MM.1S (cell line): ENCODE measurements around the gene INS.

Source experiments
- DNase-seq: peaks from one replicate; pipeline ENCODE4 v3.0.0-alpha.2; 2015
- H2AFZ ChIP-seq: fragments of 300-600 bp; sonication (generic); 2 replicates; pipeline ENCODE4 v1.6.0; 2016; ENCODE audit warnings: antibody characterized with exemption, low read length
- H3F3A ChIP-seq: fragments of 300-600 bp; sonication (generic); 2 replicates; pipeline ENCODE4 v1.6.1; 2016; ENCODE audit warnings: mild to moderate bottlenecking, antibody characterized with exemption, low read length, moderate library complexity, mixed read lengths; ENCODE audit not compliant: insufficient read depth
- H3K27ac ChIP-seq: fragments of 300-600 bp; sonication (generic); 2 replicates; pipeline ENCODE4 v1.5.1; 2016; ENCODE audit warnings: mild to moderate bottlenecking, low read length
- H3K27me3 ChIP-seq: fragments of 300-600 bp; sonication (generic); replicated peaks from 2 replicates; pipeline ENCODE4 v1.6.0; 2016; ENCODE audit warnings: low read length; ENCODE audit not compliant: insufficient read depth
- H3K36me3 ChIP-seq: fragments of 300-600 bp; sonication (generic); replicated peaks from 2 replicates; pipeline ENCODE4 v1.6.1; 2016; ENCODE audit warnings: mild to moderate bottlenecking, low read length, mixed read lengths; ENCODE audit not compliant: insufficient read depth
- H3K4me1 ChIP-seq: fragments of 300-600 bp; sonication (generic); 2 replicates; pipeline ENCODE4 v1.6.1; 2016; ENCODE audit warnings: low read length, mixed read lengths
- H3K4me2 ChIP-seq: fragments of 300-600 bp; sonication (generic); 2 replicates; pipeline ENCODE4 v1.6.0; 2016; ENCODE audit warnings: low read depth, low read length
- H3K4me3 ChIP-seq: fragments of 300-600 bp; sonication (generic); 2 replicates; pipeline ENCODE4 v1.5.1; 2016; ENCODE audit warnings: low read length, mixed read lengths
- H3K79me2 ChIP-seq: fragments of 300-600 bp; sonication (generic); 2 replicates; pipeline ENCODE4 v1.6.1; 2016; ENCODE audit warnings: mixed run types, low read length, mixed read lengths
- H3K9ac ChIP-seq: fragments of 300-600 bp; sonication (generic); 2 replicates; pipeline ENCODE4 v1.6.1; 2016; ENCODE audit warnings: low read length, mixed read lengths
- H3K9me2 ChIP-seq: fragments of 300-600 bp; sonication (generic); replicated peaks from 2 replicates; pipeline ENCODE4 v1.6.1; 2016; ENCODE audit warnings: mild to moderate bottlenecking, low read length, mixed read lengths; ENCODE audit not compliant: insufficient read depth
- H3K9me3 ChIP-seq: fragments of 300-600 bp; sonication (generic); replicated peaks from 2 replicates; pipeline ENCODE4 v1.6.1; 2016; ENCODE audit warnings: mild to moderate bottlenecking, low read length, mixed read lengths; ENCODE audit not compliant: insufficient read depth
- H4K20me1 ChIP-seq: fragments of 300-600 bp; sonication (generic); 2 replicates; pipeline ENCODE4 v1.6.1; 2016; ENCODE audit warnings: mild to moderate bottlenecking, low read length, moderate library complexity, mixed read lengths; ENCODE audit not compliant: insufficient read depth
- CTCF ChIP-seq: fragments of 300-600 bp; sonication (generic); IDR thresholded peaks from 2 replicates; pipeline ENCODE4 v1.5.1; 2016; ENCODE audit warnings: antibody characterized with exemption, low read length, mixed read lengths
- EZH2 ChIP-seq: fragments of 300-600 bp; sonication (generic); optimal IDR thresholded peaks from 2 replicates; pipeline ENCODE3; 2017; ENCODE audit warnings: low read depth, mild to moderate bottlenecking, antibody characterized with exemption, low read length, mixed read lengths
- EZH2phosphoT487 ChIP-seq: fragments of 300-600 bp; sonication (generic); IDR thresholded peaks from 2 replicates; pipeline ENCODE4 v1.6.1; 2018; ENCODE audit warnings: antibody characterized with exemption, low read length

Gene INS

GRCh38 chr11:2165571-2165970 lies 4.6 kb upstream of the INS start:
- Histone ChIP-seq H4K20me1 (no peaks in the 10 kb centered on the region), H3K27ac (no peak overlapping the region), H3K4me3 (no peak overlapping the region), H3K27me3 (peaks cover 75% of the 10 kb centered on the region), H3F3A (no peaks in the 10 kb centered on the region), H3K4me1 (no peaks in the 10 kb centered on the region), H3K9me2 (no peaks in the 10 kb centered on the region), H2AFZ (no peak overlapping the region), H3K9ac (no peak overlapping the region), H3K36me3 (no peaks in the 10 kb centered on the region), H3K4me2 (no peak overlapping the region), H3K79me2 (no peaks in the 10 kb centered on the region), H3K9me3 (no peaks in the 10 kb centered on the region)
- TF ChIP-seq EZH2 (no peak), EZH2phosphoT487 (no peak), CTCF (no peak)
- DNase-seq: no peak

GRCh38 chr11:2164861-2165555 lies 4.0 kb upstream of the INS start:
- Histone ChIP-seq H3K9ac (no peak overlapping the region), H3K27ac (no peak overlapping the region), H3K9me3 (no peaks in the 10 kb centered on the region), H3F3A (no peaks in the 10 kb centered on the region), H3K79me2 (no peaks in the 10 kb centered on the region), H3K4me1 (no peaks in the 10 kb centered on the region), H3K36me3 (no peaks in the 10 kb centered on the region), H3K9me2 (no peaks in the 10 kb centered on the region), H4K20me1 (no peaks in the 10 kb centered on the region), H3K4me2 (no peak overlapping the region), H2AFZ (no peak overlapping the region), H3K27me3 (peaks cover 76% of the 10 kb centered on the region), H3K4me3 (no peak overlapping the region)
- no peak for TF ChIP-seq EZH2
- no peak for TF ChIP-seq EZH2phosphoT487
- TF ChIP-seq CTCF: no peak
- DNase-seq: no peak

GRCh38 chr11:2164081-2164480 lies 3.1 kb upstream of the INS start:
- Histone ChIP-seq H3K79me2 (no peaks in the 10 kb centered on the region), H3K9me3 (no peaks in the 10 kb centered on the region), H3K9me2 (no peaks in the 10 kb centered on the region), H3K4me3 (no peak overlapping the region), H3K36me3 (no peaks in the 10 kb centered on the region), H3K4me2 (no peak overlapping the region), H2AFZ (no peak overlapping the region), H3K9ac (no peak overlapping the region), H4K20me1 (no peaks in the 10 kb centered on the region), H3K4me1 (no peaks in the 10 kb centered on the region), H3K27ac (no peak overlapping the region), H3F3A (no peaks in the 10 kb centered on the region), H3K27me3 (peaks cover 74% of the 10 kb centered on the region)
- TF ChIP-seq EZH2phosphoT487 (no peak), CTCF (no peak), EZH2 (no peak)
- DNase-seq: no peak
